Hepatocyte (in vitro differentiated cells): ENCODE results near the gene EDN1.
"Not testable (repeated sequence)": the region's sequence is repeated elsewhere in the genome, so short reads cannot be mapped to it uniquely, and the experiment has no call there.

Experiments used
- EZH2 ChIP-seq: fragments of 200-600 bp; sonication (generic); IDR thresholded peaks from 2 replicates; pipeline ENCODE4 v1.6.1; 2016; ENCODE audit warnings: antibody characterized with exemption, mild to moderate bottlenecking, borderline replicate concordance
- TF ChIP-seq, protein P1 (sequence below): fragments of 200-600 bp; sonication (generic); IDR thresholded peaks from 2 replicates; pipeline ENCODE4 v1.5.1; 2016; ENCODE audit warnings: antibody characterized with exemption, mild to moderate bottlenecking; ENCODE audit not compliant: poor library complexity

DNA sequence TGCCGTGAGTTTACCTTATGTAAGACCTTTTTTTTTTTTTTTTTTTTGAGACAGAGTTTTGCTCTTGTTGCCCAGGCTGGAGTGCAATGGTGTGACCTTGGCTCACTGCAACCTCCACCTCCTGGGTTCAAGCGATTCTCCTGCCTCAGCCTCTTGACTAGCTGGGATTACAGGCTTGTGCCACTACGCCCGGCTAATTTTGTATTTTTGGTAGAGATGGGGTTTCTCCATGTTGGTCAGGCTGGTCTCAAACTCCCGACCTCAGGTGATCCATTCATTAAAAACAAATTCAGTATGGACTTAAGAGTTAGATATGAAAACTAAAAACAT is 42.6 kb downstream of the EDN1 start:
- TF ChIP-seq, protein P1, sequence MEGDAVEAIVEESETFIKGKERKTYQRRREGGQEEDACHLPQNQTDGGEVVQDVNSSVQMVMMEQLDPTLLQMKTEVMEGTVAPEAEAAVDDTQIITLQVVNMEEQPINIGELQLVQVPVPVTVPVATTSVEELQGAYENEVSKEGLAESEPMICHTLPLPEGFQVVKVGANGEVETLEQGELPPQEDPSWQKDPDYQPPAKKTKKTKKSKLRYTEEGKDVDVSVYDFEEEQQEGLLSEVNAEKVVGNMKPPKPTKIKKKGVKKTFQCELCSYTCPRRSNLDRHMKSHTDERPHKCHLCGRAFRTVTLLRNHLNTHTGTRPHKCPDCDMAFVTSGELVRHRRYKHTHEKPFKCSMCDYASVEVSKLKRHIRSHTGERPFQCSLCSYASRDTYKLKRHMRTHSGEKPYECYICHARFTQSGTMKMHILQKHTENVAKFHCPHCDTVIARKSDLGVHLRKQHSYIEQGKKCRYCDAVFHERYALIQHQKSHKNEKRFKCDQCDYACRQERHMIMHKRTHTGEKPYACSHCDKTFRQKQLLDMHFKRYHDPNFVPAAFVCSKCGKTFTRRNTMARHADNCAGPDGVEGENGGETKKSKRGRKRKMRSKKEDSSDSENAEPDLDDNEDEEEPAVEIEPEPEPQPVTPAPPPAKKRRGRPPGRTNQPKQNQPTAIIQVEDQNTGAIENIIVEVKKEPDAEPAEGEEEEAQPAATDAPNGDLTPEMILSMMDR: not testable (repeated sequence)
- TF ChIP-seq EZH2: not testable (repeated sequence)
